Retinal pigment epithelial cell (primary cell): ENCODE data around the gene KCNT1.

Experiments
- DNase-seq: peaks from one replicate; pipeline ENCODE4 v3.0.0-alpha.2; 2010; ENCODE audit warnings: low read depth
- H3K4me3 ChIP-seq: 2 replicates; pipeline ENCODE4 v1.5.1; 2011; ENCODE audit warnings: mild to moderate bottlenecking, low read length, control low read depth, moderate library complexity
- CTCF ChIP-seq: conservative IDR thresholded peaks from 2 replicates; pipeline ENCODE4 v1.5.1; 2011; ENCODE audit warnings: low read depth, low read length, control low read depth, inconsistent platforms

KCNT1 gene

DNA sequence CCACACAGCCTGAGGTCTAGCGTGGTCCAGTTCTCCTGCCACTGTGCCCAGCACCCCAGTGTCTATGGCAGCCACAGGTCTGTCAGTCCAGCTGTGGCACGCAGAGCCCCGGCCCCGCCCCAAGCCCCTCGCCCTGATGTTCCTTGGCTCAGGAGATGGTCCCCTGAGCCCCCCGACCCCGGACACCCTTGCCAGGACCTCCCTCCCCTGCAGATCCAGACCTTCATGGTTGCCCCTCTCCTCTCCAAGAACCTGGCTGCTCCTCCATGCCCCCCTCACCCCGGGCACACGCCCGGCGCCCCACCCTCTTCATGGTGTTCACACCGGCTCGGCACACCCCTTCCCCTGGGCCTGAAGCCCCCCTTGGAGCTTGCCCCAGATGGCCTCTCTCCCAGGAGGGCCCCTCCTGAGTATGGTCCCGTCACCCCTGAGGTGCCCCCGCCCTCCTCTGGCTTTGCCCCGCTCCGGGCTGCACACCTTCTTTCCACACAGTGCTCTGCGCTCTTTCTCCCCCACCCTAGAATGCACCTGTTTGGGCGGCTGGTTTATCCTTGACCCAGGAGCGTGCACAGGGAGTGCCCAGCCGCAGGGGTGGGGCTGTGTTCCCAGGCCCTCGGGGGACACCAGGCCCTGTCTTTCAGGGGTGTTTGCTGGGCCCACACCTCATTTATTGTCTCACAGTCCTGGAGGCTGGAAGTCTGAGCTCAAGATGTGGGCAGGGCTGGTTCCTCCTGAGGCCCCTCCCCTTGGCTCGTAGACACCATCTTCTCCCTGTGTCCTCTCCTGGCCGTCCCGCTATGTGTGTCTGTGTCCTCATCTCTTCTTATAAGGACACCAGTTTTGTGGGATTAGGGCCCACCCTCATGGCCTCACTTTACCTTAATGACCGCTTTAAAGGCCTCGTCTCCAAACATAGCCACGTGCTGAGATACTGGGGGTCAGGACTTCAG lies 37.6 kb downstream of the KCNT1 start:
- no peak for DNase-seq
- no peak overlapping the region for H3K4me3 ChIP-seq
- TF ChIP-seq CTCF = no peak

- DNase-seq = no peak
- TF ChIP-seq CTCF = no peak
- H3K4me3 ChIP-seq = no peak overlapping the region
Measured at GRCh38 chr9:135741276-135742219, 39.6 kb downstream of the KCNT1 start.

DNA sequence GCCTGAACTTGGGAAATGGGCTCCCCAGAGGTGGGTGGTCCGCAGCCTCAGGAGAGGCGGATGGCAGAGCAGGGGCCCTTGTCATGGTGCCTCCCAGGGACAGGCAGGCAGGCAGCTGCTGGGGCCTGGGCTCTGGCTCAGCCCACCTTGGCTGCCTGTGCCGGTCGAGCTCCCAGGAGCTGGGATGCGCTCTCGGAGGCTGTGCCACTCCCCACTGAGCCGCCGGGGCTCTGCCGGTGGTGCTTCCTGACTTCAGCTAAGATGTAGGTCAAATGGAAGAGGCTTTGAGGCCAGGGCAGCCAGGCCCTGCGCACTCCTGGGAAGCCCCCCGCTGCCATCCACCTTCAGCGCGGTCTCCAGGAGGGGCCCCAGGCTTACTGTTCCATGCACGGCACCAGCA lies 41.0 kb downstream of the KCNT1 start:
- no peak for TF ChIP-seq CTCF
- H3K4me3 ChIP-seq = no peak overlapping the region
- no peak for DNase-seq

- no peak for DNase-seq
- H3K4me3 ChIP-seq = no peak overlapping the region
- TF ChIP-seq CTCF = no peak
Measured at GRCh38 chr9:135743546-135744332, 41.8 kb downstream of the KCNT1 start.

- no peak overlapping the region for H3K4me3 ChIP-seq
- no peak for TF ChIP-seq CTCF
- no peak for DNase-seq
Measured at GRCh38 chr9:135744333-135745070, 42.5 kb downstream of the KCNT1 start.

DNA sequence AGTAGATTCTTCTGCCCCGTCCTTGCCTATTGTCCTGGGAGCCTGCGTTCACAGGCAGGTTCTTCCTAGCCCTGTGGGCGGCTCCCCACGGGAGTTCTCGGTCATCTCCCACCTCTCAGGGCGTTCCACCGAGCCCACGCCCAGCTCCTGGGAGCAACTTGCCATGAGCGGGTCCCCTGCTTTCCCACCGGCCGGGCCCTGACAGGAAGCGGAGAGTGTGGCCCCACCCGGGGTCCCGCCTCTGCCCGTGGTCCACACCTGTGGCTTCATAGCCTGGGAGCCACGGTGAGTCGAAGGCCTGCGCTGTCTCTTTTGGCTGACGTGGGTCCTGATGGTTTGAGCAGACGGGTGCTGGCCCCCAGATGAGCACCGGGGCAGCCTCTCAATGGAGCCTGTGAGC lies 43.2 kb downstream of the KCNT1 start:
- DNase-seq = no peak
- no peak overlapping the region for H3K4me3 ChIP-seq
- no peak for TF ChIP-seq CTCF
